Esophagus squamous epithelium (tissue), 4 donors: Measurements from ENCODE around the gene ABCA1.

Experiments
- POLR2A ChIP-seq, 4 donors: fragments of 450-650 bp; IDR thresholded peaks; one replicate each; pipeline ENCODE4 v1.6.1; 2017; ENCODE audit warnings: antibody characterized with exemption in 4 of 4, mild to moderate bottlenecking in 4 of 4, moderate library complexity in 3 of 4
- TF ChIP-seq, protein P1 (sequence below), 6 experiments: fragments of 450-650 bp in 4 of 6; fragments of 200-600 bp in 2 of 6; sonication (generic) in 2 of 6; IDR thresholded peaks; one replicate each; pipeline ENCODE4 v1.5.1; 2016 to 2019; ENCODE audit warnings: antibody characterized with exemption in 6 of 6, mild to moderate bottlenecking in 4 of 6, moderate library complexity in 4 of 6

DNA sequence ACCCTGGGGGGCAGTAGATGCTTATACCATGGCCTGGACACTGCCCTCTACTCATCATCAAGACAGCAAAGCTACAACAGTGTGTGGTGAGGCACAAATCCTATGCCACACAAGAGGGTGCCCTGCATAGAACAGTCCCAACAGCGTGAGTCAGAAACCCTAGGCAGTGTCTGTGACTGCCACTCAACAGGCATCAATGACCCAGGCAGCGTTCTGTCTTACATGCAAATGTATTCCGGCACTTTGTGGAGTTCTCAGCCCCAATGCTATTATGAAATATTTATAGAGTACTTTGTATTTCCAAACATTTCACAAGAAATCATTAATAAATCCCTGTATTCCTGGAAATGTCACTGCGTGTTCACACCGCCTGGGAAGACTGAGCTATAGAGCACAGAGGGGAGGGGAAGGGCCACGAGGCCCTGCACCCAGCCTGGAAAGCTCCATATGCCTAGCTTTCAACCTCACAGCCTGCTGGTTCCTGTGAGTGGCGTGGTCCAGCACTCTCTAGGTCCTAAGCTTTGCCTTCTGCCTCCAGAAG lies 86.3 kb downstream of the ABCA1 start:
- no peak for TF ChIP-seq POLR2A (IDR thresholded peaks at IDR 0.05)
- TF ChIP-seq, protein P1, sequence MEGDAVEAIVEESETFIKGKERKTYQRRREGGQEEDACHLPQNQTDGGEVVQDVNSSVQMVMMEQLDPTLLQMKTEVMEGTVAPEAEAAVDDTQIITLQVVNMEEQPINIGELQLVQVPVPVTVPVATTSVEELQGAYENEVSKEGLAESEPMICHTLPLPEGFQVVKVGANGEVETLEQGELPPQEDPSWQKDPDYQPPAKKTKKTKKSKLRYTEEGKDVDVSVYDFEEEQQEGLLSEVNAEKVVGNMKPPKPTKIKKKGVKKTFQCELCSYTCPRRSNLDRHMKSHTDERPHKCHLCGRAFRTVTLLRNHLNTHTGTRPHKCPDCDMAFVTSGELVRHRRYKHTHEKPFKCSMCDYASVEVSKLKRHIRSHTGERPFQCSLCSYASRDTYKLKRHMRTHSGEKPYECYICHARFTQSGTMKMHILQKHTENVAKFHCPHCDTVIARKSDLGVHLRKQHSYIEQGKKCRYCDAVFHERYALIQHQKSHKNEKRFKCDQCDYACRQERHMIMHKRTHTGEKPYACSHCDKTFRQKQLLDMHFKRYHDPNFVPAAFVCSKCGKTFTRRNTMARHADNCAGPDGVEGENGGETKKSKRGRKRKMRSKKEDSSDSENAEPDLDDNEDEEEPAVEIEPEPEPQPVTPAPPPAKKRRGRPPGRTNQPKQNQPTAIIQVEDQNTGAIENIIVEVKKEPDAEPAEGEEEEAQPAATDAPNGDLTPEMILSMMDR (IDR thresholded peaks at IDR 0.05): no peak
